GM18508 (cell line): ENCODE measurements around the gene FYTTD1.

ENCODE experiments used
- ATAC-seq: cut with Tn5 transposase; IDR thresholded peaks from one replicate; pipeline ENCODE4 v1.9.1; 2021; ENCODE audit warnings: moderate number of reproducible peaks; ENCODE audit not compliant: insufficient read depth, unreplicated experiment

Gene FYTTD1

DNA sequence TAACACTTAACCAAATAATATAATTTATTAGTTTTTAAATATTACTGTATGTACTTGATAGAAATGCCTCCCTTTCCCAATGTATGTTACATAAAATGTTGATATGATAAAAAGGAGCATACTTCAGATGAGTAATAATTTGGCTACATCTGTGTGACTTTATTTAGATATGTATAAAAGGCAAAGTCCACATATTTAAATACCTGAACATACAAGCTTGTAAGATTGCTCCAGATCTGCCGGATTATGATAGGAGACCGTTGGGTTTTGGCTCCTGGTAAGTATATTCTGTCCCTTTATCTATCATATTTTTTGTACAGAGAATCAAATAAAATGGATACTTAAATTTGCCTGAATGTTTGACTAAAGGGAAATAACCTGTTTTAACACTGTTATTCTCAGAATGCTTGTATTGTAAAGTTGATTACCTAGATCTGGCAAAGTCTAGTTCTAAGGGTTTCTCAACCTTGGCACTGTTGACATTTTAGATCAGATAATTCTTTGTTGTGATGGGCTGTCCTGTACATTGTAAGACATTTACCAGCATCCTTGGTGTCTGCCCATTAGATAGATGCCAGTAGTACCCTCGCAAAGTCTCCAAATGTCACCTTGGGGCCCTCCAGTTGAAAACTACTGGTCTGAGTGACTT is 79.8 kb downstream of the FYTTD1 start:
- no peak for ATAC-seq

DNA sequence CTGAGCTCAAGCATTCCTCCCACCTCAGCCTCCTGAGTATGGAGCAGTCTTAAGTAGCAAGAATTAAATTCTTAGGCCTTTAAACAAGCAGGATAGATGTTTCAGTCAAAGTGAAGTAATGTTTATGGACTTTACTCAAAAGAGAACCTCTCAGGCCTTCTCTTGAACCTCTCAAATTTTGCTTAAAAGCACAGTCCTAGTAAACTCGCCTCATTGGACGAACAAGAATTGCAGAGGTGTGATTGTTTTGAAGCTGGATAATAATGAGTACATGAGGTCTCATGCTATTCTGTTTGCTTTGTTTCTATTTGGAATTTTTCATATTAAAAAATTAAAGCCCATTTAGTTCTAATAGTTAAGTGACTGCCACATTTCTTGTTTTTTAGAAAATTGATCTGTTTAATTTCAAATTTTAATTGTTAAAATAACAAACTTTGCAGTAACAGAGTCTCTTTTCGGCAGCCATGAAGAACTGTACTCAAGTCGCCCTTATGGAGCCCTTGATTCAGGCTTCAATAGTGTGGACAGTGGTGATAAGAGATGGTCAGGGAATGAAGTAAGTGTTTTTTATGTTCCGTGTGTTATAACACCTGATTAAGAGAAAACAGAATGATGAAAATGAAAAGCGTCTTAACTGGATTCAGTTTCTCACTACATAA is 80.8 kb downstream of the FYTTD1 start:
- no peak for ATAC-seq

DNA sequence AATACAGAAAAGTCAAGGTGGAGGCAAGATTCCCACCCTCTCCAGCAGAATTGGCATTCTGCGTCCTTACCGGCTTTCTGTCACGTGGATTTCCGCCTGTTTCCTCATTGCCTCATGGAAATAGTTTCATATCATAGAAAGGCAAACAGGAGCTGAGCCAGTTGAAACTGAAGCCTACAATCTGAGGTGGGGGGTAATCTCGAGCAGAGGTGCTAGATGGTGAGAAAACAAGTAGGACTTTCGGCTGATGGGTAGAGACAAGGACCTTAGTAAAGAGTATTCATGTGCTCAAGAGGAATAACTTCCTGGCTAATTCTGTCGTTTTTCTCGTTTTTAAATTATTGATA is 81.3 kb downstream of the FYTTD1 start:
- ATAC-seq: no peak

GRCh38 chr3:197833930-197834715 is 84.4 kb downstream of the FYTTD1 start:
- no peak for ATAC-seq

DNA sequence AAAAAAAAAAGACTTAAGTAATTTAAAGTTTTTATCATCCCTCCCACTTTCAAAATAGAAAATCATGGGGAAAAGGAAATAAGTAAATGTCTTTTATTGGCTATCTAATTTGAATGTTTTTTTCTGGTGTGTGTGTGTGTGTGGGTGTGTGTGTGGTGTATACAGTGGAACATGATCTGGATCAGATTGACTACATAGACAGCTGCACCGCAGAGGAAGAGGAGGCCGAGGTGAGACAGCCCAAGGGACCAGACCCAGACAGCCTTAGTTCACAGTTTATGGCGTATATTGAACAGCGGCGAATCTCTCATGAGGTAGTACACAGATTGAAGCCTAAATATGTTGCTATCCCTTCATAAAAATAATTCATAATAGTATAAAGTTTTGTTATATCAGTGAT is 85.8 kb downstream of the FYTTD1 start:
- no peak for ATAC-seq

DNA sequence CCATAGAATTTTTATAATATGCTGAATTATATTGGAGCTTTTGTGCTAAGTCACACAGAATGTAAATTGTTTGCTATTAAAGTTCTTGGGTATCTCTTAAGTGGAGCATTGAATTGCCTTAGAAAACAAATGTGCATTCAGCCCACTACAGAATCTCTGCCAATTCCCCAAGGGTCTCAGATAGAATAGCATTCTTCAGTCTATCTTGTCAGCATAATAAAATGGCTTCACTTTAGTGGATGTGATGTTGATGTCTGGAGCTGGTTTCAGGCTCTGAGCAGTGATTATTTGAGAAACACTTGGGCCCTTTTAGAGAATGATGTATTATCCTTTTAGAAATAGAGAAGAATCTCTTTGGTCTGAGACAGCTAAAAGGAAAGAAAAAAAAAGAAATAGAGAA is 86.6 kb downstream of the FYTTD1 start:
- no peak for ATAC-seq
